Endothelial cell of umbilical vein (primary cell): ENCODE data around the gene GNG2.

Source experiments
- EZH2 ChIP-seq: IDR thresholded peaks from 2 replicates; pipeline ENCODE4 v1.6.1; 2012; ENCODE audit warnings: borderline replicate concordance, low read depth, mild to moderate bottlenecking, moderate library complexity, low read length, inconsistent platforms; ENCODE audit not compliant: severe bottlenecking
- FOS ChIP-seq: IDR thresholded peaks from 2 replicates; pipeline ENCODE4 v1.6.1; 2011; ENCODE audit warnings: mild to moderate bottlenecking, low read length, moderate library complexity, borderline replicate concordance; ENCODE audit not compliant: insufficient read depth
- JUN ChIP-seq: IDR thresholded peaks from 2 replicates; pipeline ENCODE4 v1.6.1; 2011; ENCODE audit warnings: borderline replicate concordance, low read depth; ENCODE audit not compliant: insufficient read length, insufficient read depth
- MYC ChIP-seq: IDR thresholded peaks from one replicate; pipeline ENCODE4 v1.6.1; 2011; ENCODE audit warnings: mild to moderate bottlenecking, low read depth, low read length
- POLR2A ChIP-seq: IDR thresholded peaks from 2 replicates; pipeline ENCODE4 v1.6.1; 2012; ENCODE audit warnings: low read depth, mild to moderate bottlenecking, control low read depth, low read length
- POLR2AphosphoS5 ChIP-seq: IDR thresholded peaks from 2 replicates; pipeline ENCODE4 v1.6.1; 2012; ENCODE audit warnings: low read depth, mild to moderate bottlenecking, control low read depth, low read length, moderate library complexity; ENCODE audit not compliant: insufficient read depth
- TF ChIP-seq, protein P1 (sequence below), 2 donors: IDR thresholded peaks; 1 replicate in 1 of 2; 2 replicates in 1 of 2; pipeline ENCODE4 v1.5.1; 2011; ENCODE audit warnings: low read length in 2 of 2, mild to moderate bottlenecking in 2 of 2, moderate library complexity in 2 of 2, control low read depth in 1 of 2, inconsistent platforms in 1 of 2, low read depth in 1 of 2; ENCODE audit not compliant: insufficient read depth in 1 of 2; ENCODE audit errors: extremely low read depth in 1 of 2

DNA sequence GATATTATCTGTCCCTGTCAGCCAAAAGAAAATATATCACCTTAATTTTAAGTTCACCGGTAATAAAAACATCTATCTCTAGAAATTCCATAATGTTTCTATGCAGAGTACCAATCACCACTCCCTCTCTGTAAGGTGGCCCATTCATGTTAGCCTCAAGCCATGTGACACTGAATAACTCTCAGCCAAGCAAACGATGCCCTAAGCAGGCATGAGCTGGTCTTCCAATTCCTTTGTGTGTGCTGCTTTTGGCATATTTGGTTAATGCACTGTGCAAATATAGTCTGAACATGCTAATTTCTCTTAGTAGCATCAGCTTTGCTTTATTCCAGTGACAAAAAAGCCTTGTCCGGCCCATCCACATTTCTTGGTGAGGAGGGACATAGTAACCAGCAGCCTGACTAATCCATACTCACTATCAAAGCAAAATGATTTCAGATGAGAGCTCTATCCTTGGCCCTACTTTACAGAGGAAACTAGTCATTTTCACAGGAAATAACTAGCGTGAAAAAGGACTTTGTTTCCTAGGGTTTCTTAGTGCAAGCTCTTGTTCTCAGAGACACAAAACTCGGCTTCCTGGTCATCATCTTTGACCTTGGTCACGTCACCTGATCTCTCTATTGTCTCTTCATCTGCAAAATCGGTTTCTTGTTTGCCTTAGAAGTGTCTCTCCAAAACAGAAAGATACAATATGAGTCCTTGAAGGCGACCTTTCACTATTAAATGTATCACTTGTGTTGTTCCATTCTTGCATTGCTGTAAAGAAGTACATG, 69.7 kb downstream of the GNG2 start:
- TF ChIP-seq, protein P1, sequence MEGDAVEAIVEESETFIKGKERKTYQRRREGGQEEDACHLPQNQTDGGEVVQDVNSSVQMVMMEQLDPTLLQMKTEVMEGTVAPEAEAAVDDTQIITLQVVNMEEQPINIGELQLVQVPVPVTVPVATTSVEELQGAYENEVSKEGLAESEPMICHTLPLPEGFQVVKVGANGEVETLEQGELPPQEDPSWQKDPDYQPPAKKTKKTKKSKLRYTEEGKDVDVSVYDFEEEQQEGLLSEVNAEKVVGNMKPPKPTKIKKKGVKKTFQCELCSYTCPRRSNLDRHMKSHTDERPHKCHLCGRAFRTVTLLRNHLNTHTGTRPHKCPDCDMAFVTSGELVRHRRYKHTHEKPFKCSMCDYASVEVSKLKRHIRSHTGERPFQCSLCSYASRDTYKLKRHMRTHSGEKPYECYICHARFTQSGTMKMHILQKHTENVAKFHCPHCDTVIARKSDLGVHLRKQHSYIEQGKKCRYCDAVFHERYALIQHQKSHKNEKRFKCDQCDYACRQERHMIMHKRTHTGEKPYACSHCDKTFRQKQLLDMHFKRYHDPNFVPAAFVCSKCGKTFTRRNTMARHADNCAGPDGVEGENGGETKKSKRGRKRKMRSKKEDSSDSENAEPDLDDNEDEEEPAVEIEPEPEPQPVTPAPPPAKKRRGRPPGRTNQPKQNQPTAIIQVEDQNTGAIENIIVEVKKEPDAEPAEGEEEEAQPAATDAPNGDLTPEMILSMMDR (IDR thresholded peaks at IDR 0.05; ENCODE audit: extremely low read depth in 1 of 2, insufficient read depth in 1 of 2, low read depth in 1 of 2, low read length in 2 of 2) = no peak
- no peak for TF ChIP-seq POLR2AphosphoS5
- TF ChIP-seq POLR2A = no peak
- peak; percentile 58 for TF ChIP-seq FOS
- no peak for TF ChIP-seq MYC
- TF ChIP-seq EZH2 = no peak
- no peak for TF ChIP-seq JUN
